Tibial nerve (tissue), 4 donors: ENCODE measurements around the gene MCRS1. TPM values are rescaled to one million over a fixed set of nuclear protein-coding genes. Genes with fewer than 3 reads are reported as not detected.

Experiments
- DNase-seq, 2 donors: peaks; one replicate each; pipeline ENCODE4 v3.0.0-alpha.2; 2019; ENCODE audit warnings: low spot score in 2 of 2
- H3K27ac ChIP-seq, 4 donors: fragments of 200-600 bp; sonication (generic) in 3 of 4; one replicate each; pipeline ENCODE4 v1.5.1; 2017 to 2019; ENCODE audit warnings: mild to moderate bottlenecking in 1 of 4
- H3K27me3 ChIP-seq, 2 donors: fragments of 200-600 bp; sonication (generic) in 1 of 2; one replicate each; pipeline versions ENCODE4 v1.5.1 to v1.6.0; 2017 to 2019
- H3K36me3 ChIP-seq, 3 donors: fragments of 200-600 bp; sonication (generic); one replicate each; pipeline ENCODE4 v1.5.1; 2018 to 2019
- H3K4me1 ChIP-seq, 4 donors: fragments of 200-600 bp; sonication (generic) in 3 of 4; one replicate each; pipeline ENCODE4 v1.5.1; 2017 to 2019
- H3K4me3 ChIP-seq, 4 donors: fragments of 200-600 bp; sonication (generic) in 3 of 4; one replicate each; pipeline ENCODE4 v1.5.1; 2017 to 2019; ENCODE audit warnings: mild to moderate bottlenecking in 1 of 4, moderate library complexity in 1 of 4
- H3K9me3 ChIP-seq, 4 donors: fragments of 200-600 bp; sonication (generic) in 3 of 4; one replicate each; pipeline ENCODE4 v1.5.1; 2017 to 2019
- CTCF ChIP-seq, 5 experiments: fragments of 200-600 bp in 3 of 5; fragments of 450-650 bp in 2 of 5; sonication (generic) in 3 of 5; IDR thresholded peaks; one replicate each; pipeline ENCODE4 v1.5.1; 2016 to 2019; ENCODE audit warnings: antibody characterized with exemption in 5 of 5, mild to moderate bottlenecking in 3 of 5, moderate library complexity in 2 of 5
- EP300 ChIP-seq, 2 donors: sonication (generic); formaldehyde crosslinking; IDR thresholded peaks; one replicate each; pipeline ENCODE4 v1.6.1; 2017; ENCODE audit warnings: antibody characterized with exemption in 2 of 2, mild to moderate bottlenecking in 1 of 2
- POLR2A ChIP-seq, 2 donors: fragments of 450-650 bp; IDR thresholded peaks; one replicate each; pipeline ENCODE4 v1.6.1; 2017; ENCODE audit warnings: antibody characterized with exemption in 2 of 2, mild to moderate bottlenecking in 2 of 2, moderate library complexity in 2 of 2
- WGBS, 2 donors: methylation state at CpG; one replicate each; pipeline ENCODE4 v1.1.5; 2018; 5-methylcytosine and 5-hydroxymethylcytosine counted together
- total RNA-seq, 4 donors: library from RNA; depleted of rRNA; stranded (reverse); fragments of >200 nt; gene quantifications; one replicate each; pipeline ENCODE4 v1.1.0, GENCODE V29; 2016

MCRS1 gene
- total RNA-seq, 4 donors from 2014 or later, result 42.0 to 67.2 (median 64.5) TPM

GRCh38 chr12:49549735-49550692 lies 17.9 kb downstream of the MCRS1 start:
- TF ChIP-seq CTCF (IDR thresholded peaks at IDR 0.05) (no peak), EP300 (IDR thresholded peaks at IDR 0.05) (no peak), POLR2A (IDR thresholded peaks at IDR 0.05) (no peak)
- Histone ChIP-seq H3K27me3 (peaks cover 0 to 40% of the 10 kb centered on the region in 2 donors), H3K4me3 (peak overlapping the region in 1 of 4 donors; percentile 45), H3K27ac (no peak overlapping the region), H3K4me1 (peaks cover 0 to 14% (median 13%) of the 10 kb centered on the region in 4 donors), H3K36me3 (no peaks in the 10 kb centered on the region), H3K9me3 (no peaks in the 10 kb centered on the region)
- DNase-seq, result no peak
- 89 to 91% methylated on average over 19 to 27 of the region's 28 CpGs for WGBS, 2 donors

GRCh38 chr12:49548822-49549648 lies 18.9 kb downstream of the MCRS1 start:
- no peak for DNase-seq
- peaks cover 0 to 14% (median 13%) of the 10 kb centered on the region in 4 donors for H3K4me1 ChIP-seq
- TF ChIP-seq CTCF (IDR thresholded peaks at IDR 0.05) (peak in 4 of 5 experiments; percentile 41 to 58 (median 50)), POLR2A (IDR thresholded peaks at IDR 0.05) (no peak)
- no peaks in the 10 kb centered on the region for H3K9me3 ChIP-seq
- no peaks in the 10 kb centered on the region for H3K36me3 ChIP-seq
- 13 to 30% methylated on average over 4 to 69 of the region's 70 CpGs for WGBS, 2 donors
- peaks cover 0 to 49% of the 10 kb centered on the region in 2 donors for H3K27me3 ChIP-seq
- H3K27ac ChIP-seq, result no peak overlapping the region
- H3K4me3 ChIP-seq, result peak overlapping the region; percentile 24 to 45 (median 34)

GRCh38 chr12:49548481-49548821 lies 19.5 kb downstream of the MCRS1 start:
- H3K4me1 ChIP-seq, result peaks cover 0 to 14% (median 13%) of the 10 kb centered on the region in 4 donors
- H3K9me3 ChIP-seq, result no peaks in the 10 kb centered on the region
- H3K27me3 ChIP-seq, result peaks cover 0 to 55% of the 10 kb centered on the region in 2 donors
- no peaks in the 10 kb centered on the region for H3K36me3 ChIP-seq
- no peak for TF ChIP-seq POLR2A (IDR thresholded peaks at IDR 0.05)
- TF ChIP-seq EP300 (IDR thresholded peaks at IDR 0.05), result no peak
- no peak for TF ChIP-seq CTCF (IDR thresholded peaks at IDR 0.05)
- DNase-seq, result no peak
- 34 to 45% methylated on average over 8 of the region's 8 CpGs for WGBS, 2 donors
- peak overlapping the region; percentile 24 to 45 (median 34) for H3K4me3 ChIP-seq
- no peak overlapping the region for H3K27ac ChIP-seq

GRCh38 chr12:49547090-49547690 lies 20.8 kb downstream of the MCRS1 start:
- WGBS, 2 donors, result 76 to 89% methylated on average over 7 of the region's 7 CpGs
- no peak for TF ChIP-seq CTCF (IDR thresholded peaks at IDR 0.05)
- no peak for TF ChIP-seq EP300 (IDR thresholded peaks at IDR 0.05)
- TF ChIP-seq POLR2A (IDR thresholded peaks at IDR 0.05), result no peak
- Histone ChIP-seq H3K4me1 (peaks cover 0 to 14% (median 13%) of the 10 kb centered on the region in 4 donors), H3K27ac (no peak overlapping the region), H3K27me3 (peaks cover 0 to 64% of the 10 kb centered on the region in 2 donors), H3K9me3 (no peaks in the 10 kb centered on the region), H3K4me3 (no peak overlapping the region), H3K36me3 (no peaks in the 10 kb centered on the region)
- no peak for DNase-seq
